ENCODE measurements around the gene OR1D5.
"Not testable (repeated sequence)": the region's sequence is repeated elsewhere in the genome, so short reads cannot be mapped to it uniquely, and the experiment has no call there.

OR1D5 gene

GRCh38 chr17:3063507-3063906, at the start of gene OR1D5:
Gene OR1D5 (minus strand): TSS chr17:3063607. CDS start chr17:3063607, 0 bp downstream.
- not testable (repeated sequence) for DNase-seq

DNA sequence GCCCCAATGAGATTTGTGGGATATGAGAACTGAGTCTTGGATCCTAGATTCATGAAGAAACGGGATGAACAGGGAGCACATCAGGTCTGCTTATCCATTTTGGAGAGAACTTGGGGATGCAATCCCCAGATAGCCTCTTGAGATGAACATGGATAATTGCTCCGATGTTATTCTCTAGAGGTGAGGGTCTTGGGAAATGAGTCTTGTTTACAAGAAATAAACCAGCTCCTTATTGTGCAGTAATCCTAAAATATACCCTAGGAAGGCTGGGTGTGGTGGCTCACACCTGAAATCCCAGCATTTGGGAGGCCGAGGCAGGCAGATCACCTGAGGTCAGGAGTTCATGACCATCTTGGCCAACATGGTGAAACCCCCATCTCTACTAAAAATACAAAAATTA, 40.9 kb upstream of the OR1D5 start, which contains the start of gene OR1D2:
Gene OR1D2, minus strand, starts transcription at position 101 of the 400 bp plus-strand sequence. CDS start 11,426 bp downstream, outside the sequence.
- DNase-seq: no peak

- DNase-seq: not testable (repeated sequence)
Observed at GRCh38 chr17:3073850-3074249, 10.4 kb upstream of the OR1D5 start.

GRCh38 chr17:3065192-3065591, 1.8 kb upstream of the OR1D5 start:
- not testable (repeated sequence) for DNase-seq

GRCh38 chr17:3062824-3063377, 506 bp downstream of the OR1D5 start:
- not testable (repeated sequence) for DNase-seq

DNA sequence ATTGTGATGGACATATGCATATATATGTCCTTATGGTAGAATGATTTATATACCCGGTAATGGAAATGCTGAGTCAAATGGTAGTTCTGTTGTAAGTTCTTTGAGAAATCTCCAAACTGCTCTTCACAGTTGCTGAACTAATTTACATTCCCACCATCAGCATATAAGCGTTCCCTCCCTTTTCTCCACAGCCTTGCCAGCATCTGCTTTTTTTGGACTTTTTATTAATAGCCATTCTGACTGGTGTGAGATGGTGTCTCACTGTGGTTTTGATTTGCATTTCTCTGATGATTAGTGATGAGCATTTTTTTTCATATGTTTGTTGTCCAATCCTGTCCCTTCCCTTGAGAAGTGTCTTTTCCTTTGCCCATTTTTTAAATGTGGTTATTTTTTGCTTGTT, 8.5 kb downstream of the OR1D5 start:
- not testable (repeated sequence) for DNase-seq

DNA sequence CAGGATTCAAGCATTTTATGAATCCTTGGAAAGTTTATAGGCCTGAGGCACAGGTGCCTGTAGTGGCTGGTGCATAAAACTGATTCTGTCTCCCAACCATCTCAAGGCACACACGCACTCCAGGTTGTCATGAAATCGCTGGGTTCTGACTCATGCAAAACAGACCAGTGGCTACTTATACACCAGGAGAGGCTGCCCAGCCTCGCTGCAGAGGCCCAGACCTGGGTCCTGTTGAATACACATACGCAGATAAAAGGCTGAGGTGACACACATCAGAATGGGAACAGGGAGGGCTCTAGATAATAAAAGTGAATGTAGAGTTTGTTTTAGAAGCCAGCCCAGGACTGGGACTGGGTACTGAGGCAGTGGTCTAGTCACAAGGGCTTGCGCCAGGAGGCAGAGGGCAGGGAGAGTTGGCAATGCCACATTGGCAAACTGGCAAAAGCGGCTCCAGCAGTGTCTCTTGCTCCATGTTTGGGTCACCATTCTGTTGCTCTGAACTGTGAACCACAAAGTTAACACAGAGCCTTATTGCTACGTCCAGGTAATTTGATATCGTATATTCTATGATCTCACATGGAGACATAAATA, 13.6 kb downstream of the OR1D5 start:
- DNase-seq: no peak

GRCh38 chr17:3048727-3049471, 14.5 kb downstream of the OR1D5 start:
- DNase-seq: peak; percentile 80

- DNase-seq: no peak
Observed at GRCh38 chr17:3046753-3047152, 16.7 kb downstream of the OR1D5 start.

DNA sequence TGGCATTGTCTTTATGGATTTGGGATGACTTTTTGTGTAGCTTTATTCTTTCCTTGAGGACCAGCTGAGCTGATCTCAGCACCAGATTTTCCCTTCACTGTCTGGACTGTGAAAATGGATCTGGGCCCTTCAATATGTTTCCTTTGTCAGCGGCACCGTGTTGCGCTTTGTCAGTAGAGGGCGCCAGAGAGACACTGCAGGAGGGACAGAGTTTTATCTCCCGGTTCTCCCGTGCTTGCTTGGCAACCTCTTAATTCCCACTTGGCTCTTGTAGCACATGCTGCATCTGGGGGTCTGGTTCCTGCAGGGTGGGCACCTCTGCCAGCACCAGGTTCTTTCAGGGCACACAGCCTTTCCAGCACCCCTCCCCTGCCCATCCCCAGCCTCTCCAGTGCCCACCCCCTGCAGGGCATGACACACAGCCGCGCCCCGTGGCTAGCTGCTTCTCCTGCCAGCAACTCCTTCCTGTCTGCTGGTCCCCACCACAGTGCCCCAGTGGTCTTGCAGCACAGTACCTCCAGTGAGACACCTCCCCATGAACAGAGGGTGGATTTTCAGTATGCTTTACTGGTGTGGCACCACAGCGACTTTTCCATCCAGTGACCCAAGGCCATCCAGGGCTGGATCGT, 19.6 kb downstream of the OR1D5 start:
- DNase-seq: no peak

- DNase-seq: no peak
Observed at GRCh38 chr17:3040882-3041281, 22.5 kb downstream of the OR1D5 start.

GRCh38 chr17:3039736-3040135, 23.7 kb downstream of the OR1D5 start:
- DNase-seq: no peak

GRCh38 chr17:3038941-3039340, 24.5 kb downstream of the OR1D5 start:
- no peak for DNase-seq

GRCh38 chr17:3037259-3037658, 26.1 kb downstream of the OR1D5 start:
- DNase-seq: no peak

DNA sequence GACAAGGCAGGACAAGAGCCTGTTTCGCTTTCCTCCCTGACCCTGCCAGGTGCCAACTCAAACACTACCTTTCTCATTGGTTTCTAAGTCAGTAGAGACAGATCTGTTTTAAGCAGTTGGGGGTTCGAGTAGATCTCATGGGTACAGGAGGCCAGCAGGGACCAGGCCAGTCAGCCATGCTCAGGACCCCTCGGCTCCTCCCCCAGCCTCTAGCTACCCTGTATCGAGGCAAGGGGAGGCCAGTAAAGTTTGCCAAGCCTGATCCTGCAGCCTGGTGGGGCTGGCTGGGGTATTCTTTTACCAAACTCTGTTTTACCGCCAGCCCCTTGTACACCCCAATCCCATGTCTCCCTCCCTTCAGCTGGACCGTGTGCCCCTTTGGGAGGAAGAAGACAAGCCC, 26.6 kb downstream of the OR1D5 start:
- no peak for DNase-seq

GRCh38 chr17:3035968-3036280, 27.5 kb downstream of the OR1D5 start:
- no peak for DNase-seq

DNA sequence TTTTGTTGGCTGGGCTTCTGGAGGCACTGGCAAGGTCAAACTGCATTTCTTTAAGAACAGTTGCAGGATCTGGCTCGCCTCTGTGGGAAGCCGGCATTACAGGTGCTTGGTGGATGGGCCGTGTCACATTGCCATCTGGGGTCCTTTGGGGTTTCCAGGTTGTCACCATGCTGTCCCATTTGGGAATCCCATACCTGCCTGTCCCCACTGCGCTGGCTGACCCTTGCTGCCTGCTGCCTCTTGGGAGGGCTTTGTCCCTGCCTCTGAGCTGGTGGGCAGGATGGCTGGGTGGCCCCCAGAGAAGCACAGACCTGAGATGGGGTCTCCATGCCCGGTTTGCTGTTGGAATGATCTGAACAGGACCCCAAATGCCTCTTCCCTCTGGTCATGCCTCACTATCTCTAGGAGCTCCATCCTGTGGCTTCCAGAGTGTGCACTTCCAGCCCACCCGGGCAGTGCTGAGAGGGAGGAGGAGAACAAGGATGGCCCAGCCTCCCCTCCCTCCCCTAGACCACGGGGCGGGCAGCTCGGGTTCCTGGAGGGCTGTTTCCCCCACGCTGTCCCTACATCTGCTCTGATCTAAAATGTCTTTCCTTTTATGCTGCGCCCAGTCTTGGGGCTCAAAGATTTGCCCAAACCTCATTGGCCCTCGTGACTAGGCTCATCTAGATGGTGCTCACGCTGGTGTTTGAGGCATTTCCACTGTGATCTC, 28.0 kb downstream of the OR1D5 start:
- DNase-seq: no peak

DNA sequence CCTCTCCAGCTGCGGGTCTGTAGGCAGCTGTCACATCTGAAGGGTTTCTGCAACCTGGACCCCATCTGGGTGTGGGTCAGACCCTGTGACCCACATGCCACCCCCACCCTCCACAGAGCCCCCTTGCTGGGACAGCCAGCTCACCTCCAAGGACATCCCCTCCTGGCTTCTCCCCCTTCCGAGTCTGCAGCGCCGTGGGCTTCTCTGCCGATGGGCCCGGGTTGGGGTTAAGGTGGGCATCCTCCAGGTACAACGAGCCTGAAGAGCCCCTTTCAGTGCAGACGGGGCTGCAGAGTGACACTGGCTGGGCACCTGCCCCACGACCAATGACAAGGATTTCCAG, 28.9 kb downstream of the OR1D5 start:
- DNase-seq: no peak

DNA sequence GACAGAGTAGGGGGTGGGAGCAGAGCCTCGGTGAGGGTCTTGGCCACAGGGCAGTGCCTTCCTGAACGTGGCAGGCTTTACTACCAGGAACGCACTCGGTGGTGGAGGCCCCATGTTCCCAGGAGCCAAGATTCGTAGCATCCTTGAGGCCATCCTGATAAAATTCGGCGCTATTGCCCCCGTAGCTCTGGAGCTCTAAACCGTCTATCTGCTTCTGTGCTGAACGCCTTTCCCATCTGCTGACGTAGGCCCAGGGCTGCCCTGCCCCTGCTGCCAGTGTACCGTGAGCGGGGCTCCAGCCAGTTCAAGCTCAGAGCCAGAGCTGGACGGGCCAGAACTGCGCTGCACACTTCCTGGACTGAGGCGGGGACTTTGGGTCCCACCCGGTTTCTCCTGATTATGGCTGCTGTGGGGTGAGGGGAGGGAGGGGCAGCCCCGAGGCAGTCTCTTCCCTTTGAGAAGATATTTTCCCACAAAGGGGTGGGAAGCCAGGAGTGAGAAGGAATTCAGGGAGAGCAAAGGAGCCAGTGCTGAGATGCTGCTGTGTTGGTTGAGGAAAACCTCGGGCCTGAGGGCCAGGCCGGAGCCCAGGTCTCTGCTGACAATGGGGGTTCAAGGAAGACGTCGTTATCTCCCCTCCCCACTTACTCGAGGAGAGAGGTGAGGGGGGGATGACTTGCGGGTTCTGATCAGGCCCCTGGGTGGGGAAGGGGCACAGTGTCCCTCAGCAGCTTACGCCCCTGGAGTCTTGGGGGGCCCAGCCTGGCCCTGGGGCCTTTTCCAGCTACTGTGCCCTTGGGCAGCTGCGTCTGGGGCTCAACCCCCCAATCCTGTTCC, 29.4 kb downstream of the OR1D5 start:
- no peak for DNase-seq

GRCh38 chr17:3033248-3033640, 30.2 kb downstream of the OR1D5 start:
- no peak for DNase-seq

GRCh38 chr17:3032258-3033247, 30.9 kb downstream of the OR1D5 start:
- no peak for DNase-seq

Data from NCI-H526 treated with DMSO at 0.1 percent for 48 hours (cell line).